Motor neuron (in vitro differentiated cells): Measurements from ENCODE around the gene VSTM2L. TPM values are rescaled to one million over a fixed set of nuclear protein-coding genes. Genes with fewer than 3 reads are reported as not detected.
A peak's percentile ranks its signal among the peaks of the same experiment; 100 is the strongest.

Experiments used
- ATAC-seq, 8 experiments: fragments of 200-7000 bp; cut with Tn5 transposase; replicated peaks in 6 of 8; 2 replicates each; pipeline ENCODE4 v1.8.0; 2021; ENCODE audit warnings: mild to moderate bottlenecking in 8 of 8, moderate library complexity in 8 of 8
- H3K27ac ChIP-seq, 2 donors: fragments of 250-450 bp; sonication (Bioruptor Pico); 2 replicates each; pipeline ENCODE4 v1.9.0; 2021; ENCODE audit warnings: antibody characterized with exemption in 2 of 2, mild to moderate bottlenecking in 2 of 2, moderate library complexity in 1 of 2
- H3K4me1 ChIP-seq, 2 donors: fragments of 250-450 bp; sonication (Bioruptor Pico); replicated peaks in 1 of 2; 2 replicates each; pipeline ENCODE4 v1.6.1; 2021; ENCODE audit warnings: antibody characterized with exemption in 2 of 2, mild to moderate bottlenecking in 2 of 2, moderate library complexity in 1 of 2
- H3K4me3 ChIP-seq, 5 donors: fragments of 250-450 bp; sonication (Bioruptor Pico); 2 replicates each; pipeline ENCODE4 v1.9.0; 2021; ENCODE audit warnings: antibody characterized with exemption in 5 of 5, mild to moderate bottlenecking in 5 of 5, moderate library complexity in 4 of 5
- WGBS, 10 experiments: fragments of 450-650 bp; shearing (Covaris generic); methylation state at CpG; one replicate each; pipeline ENCODE4 v1.0.0; 2022; 5-methylcytosine and 5-hydroxymethylcytosine counted together
- in situ Hi-C, 9 experiments: fragments of 400-800 bp; cut with MboI; loops; one replicate each; pipeline ENCODE4 v1.15.0; 2021; ENCODE audit warnings: low sequenced_read_pairs in 9 of 9, low pct_unique_long_range_greater_than_20kb in 2 of 9; ENCODE audit not compliant: unreplicated experiment in 9 of 9
- total RNA-seq, 8 experiments: library from RNA; unstranded; fragments of 300-600 nt; gene quantifications; 2 replicates each; pipeline versions ENCODE4 v1.2.3 to v1.2.4, GENCODE V29; 2022

The VSTM2L gene
- total RNA-seq, 8 experiments from 2014 or later, result 0.42 to 82.6 (median 36.0) TPM

DNA sequence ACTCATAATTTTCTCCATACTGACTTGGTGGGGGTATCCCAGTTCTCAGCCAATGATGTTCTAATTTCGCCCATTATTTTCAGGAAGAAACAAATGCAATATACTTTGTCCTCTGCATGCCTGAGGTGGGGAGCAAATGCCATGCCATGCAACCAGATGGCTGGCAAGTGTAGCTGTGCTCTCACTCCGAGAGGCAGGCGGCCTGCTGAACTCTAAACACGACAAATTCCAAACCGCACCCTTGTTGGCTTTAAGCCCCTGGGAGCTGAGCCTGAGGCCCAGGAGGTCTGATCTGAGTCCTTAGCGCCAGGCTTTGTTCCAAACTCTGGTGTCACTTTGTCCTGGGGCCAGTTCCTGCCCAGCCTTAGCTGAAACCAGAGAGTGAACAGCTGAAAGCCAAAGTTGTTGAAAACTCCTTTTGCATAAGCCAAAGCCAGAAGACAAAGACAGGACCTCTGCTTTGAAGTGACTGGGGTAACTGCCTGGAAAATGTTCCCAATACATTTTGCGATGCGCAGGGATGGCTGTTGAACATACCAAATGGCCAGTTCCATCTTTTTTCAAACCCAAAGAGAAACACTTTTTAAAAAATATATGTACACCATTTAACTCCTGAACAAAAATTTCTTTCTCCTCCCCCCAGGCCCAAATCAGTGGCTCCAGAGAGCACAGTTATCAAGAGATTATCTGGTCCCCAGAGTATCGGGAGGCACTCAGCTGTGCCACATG lies 84.1 kb downstream of the VSTM2L start:
- Histone ChIP-seq H3K4me3 (no peak overlapping the region), H3K4me1 (peaks cover 52 to 56% of the 10 kb centered on the region in 2 donors), H3K27ac (peak overlapping the region in 1 of 2 donors; percentile 30)
- ATAC-seq, result peak; percentile 24 to 89 (median 52)
- in situ Hi-C loops, result loop anchor here in 6 of 9 experiments (25.0 kb wide), 1 partner anchor 425 kb away; no protein-coding TSS in a partner anchor
- 29 to 100% (median 69%) methylated on average over 1 to 8 of the region's 9 CpGs; no CpG with 5 or more reads in 1 of the 10 experiments for WGBS, 10 experiments

DNA sequence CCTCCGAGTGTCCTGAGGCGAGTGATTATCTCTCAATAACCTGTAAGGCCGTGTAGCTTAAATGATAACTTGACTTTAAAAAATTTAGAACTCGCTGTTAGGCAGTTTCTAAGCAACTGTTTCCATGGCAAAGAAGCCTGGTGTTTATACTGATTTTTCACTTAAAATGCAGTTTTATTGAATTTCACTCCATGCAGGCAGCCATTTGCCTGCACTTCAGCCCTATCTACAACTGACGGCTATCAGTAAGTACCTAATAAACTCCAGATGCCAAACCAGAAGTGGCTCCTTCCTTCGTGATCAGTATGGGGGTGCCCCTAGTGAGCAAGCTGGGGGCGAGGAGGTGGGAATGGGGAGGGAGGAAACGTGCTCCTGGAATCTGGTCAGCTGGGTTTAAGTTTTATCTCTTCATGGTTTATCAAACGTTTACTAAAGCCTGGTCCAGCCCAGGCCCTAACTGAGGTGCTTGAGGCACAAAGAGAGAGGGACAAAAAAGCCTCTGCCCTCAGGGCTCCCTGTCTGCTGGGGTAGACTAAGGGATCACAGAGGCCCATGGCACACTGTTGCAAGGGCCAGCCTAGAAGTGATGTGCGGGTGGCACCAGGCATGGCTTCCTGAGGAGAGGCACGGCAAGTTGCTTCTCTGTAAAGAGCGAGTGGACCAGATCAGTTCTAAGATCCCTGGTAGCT lies 84.8 kb downstream of the VSTM2L start:
- Histone ChIP-seq H3K4me1 (peaks cover 59 to 63% of the 10 kb centered on the region in 2 donors), H3K4me3 (no peak overlapping the region), H3K27ac (peak overlapping the region in 1 of 2 donors; percentile 41)
- no peak for ATAC-seq
- in situ Hi-C loops, result loop anchor here in 6 of 9 experiments (25.0 kb wide), 1 partner anchor 425 kb away; no protein-coding TSS in a partner anchor
- 40 to 92% (median 79%) methylated on average over 1 to 6 of the region's 12 CpGs; no CpG with 5 or more reads in 2 of the 10 experiments for WGBS, 10 experiments

- Histone ChIP-seq H3K4me1 (peaks cover 66 to 69% of the 10 kb centered on the region in 2 donors), H3K27ac (peak overlapping the region in 1 of 2 donors; percentile 14), H3K4me3 (no peak overlapping the region)
- in situ Hi-C loops, result loop anchor here in 6 of 9 experiments (25.0 kb wide), 1 partner anchor 426 kb away; no protein-coding TSS in a partner anchor
- WGBS, 10 experiments, result 80 to 100% (median 91%) methylated on average over 1 to 4 of the region's 5 CpGs; no CpG with 5 or more reads in 3 of the 10 experiments
- ATAC-seq, result peak in 1 of 8 experiments; percentile 9
Measured at GRCh38 chr20:37988306-37988954, 85.5 kb downstream of the VSTM2L start.

DNA sequence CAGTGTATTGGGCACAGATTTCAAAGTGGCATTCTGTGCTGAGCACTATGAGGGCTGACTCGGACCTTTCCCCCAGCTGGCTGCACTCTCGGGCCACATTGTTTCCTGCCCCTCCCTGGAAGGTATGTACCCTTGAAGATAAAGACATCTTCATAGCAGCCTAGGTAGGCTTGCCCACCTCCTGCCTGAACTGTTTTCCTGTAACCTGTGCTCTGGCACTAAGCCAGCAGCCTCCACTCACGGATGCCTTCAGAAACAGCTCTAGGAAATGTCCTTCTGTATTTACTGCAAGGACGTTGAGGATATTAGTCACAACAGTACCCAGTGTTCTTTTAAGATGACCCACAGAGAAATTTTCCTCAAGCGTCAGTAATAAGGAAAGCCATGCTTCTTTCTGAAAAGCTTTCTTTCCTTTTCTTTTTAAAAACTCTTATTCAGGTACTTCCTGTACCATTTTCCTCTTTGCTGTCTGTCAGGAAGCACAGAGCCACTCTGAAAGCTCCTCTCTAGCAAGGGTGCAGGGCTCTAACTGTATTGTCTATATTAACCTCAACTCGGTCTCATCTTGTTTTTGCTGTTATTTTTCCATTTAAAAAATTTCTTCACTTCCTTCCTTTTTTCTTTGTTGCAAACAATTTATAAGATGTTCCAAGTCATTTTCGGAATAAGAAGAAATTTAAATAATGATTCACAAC lies 86.8 kb downstream of the VSTM2L start:
- Histone ChIP-seq H3K4me3 (no peak overlapping the region), H3K4me1 (peaks cover 68 to 74% of the 10 kb centered on the region in 2 donors), H3K27ac (no peak overlapping the region)
- WGBS, 10 experiments, result 72 to 96% (median 89%) methylated on average over 2 to 6 of the region's 7 CpGs
- in situ Hi-C loops, result loop anchor here in 7 of 9 experiments (10.0 to 25.0 kb wide), 2 partner anchors 425 to 427 kb away; no protein-coding TSS in a partner anchor
- ATAC-seq, result no peak

- Histone ChIP-seq H3K4me1 (peaks cover 68 to 79% of the 10 kb centered on the region in 2 donors), H3K4me3 (no peak overlapping the region), H3K27ac (peak overlapping the region in 1 of 2 donors; percentile 56)
- WGBS, 10 experiments, result 70 to 100% (median 91%) methylated on average over 2 to 5 of the region's 10 CpGs; no CpG with 5 or more reads in 5 of the 10 experiments
- ATAC-seq, result peak in 5 of 8 experiments; percentile 1 to 59 (median 15)
- in situ Hi-C loops, result loop anchor here in 7 of 9 experiments (10.0 to 25.0 kb wide), 2 partner anchors 426 to 428 kb away; no protein-coding TSS in a partner anchor
Measured at GRCh38 chr20:37990571-37991151, 87.7 kb downstream of the VSTM2L start.

DNA sequence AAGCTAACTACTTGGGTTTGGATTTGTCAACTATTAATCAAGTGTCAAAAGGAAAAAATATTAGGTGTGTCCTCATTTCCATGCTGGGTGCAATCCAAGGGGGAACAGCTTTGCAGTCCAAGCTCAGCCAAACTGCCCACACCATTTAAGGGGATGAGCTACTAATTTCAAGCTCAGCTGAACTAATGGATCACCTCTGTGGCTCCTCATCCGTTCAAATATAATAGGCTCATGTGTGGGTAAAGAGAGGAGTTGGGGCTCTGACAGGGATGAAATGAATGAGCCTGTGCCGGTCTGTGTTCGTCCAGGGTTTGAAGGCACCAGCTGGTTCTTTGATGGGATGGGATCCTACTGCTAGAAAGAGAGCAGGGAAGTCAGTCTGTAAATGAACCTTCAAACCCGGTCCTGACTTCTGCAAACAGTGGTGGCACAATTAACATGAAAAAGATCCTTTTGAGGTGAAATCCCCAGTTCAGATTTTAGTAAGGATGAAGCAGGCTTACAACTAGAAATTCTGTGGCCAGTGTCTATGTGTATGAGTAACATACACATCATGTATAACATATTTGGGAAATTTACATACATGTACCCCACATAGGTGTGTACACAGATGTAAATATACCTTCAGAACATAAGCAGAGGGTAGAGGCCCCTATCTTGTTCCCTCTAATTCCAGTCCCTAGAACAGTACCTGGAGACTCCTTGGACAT lies 88.4 kb downstream of the VSTM2L start:
- 0 to 94% (median 31%) methylated on average over 1 to 4 of the region's 4 CpGs; no CpG with 5 or more reads in 3 of the 10 experiments for WGBS, 10 experiments
- Histone ChIP-seq H3K4me1 (peaks cover 68 to 82% of the 10 kb centered on the region in 2 donors), H3K4me3 (no peak overlapping the region), H3K27ac (peak overlapping the region in 1 of 2 donors; percentile 17)
- in situ Hi-C loops, result loop anchor here in 7 of 9 experiments (10.0 to 25.0 kb wide), 2 partner anchors 427 to 429 kb away; no protein-coding TSS in a partner anchor
- peak in 5 of 8 experiments; percentile 2 to 46 (median 33) for ATAC-seq

DNA sequence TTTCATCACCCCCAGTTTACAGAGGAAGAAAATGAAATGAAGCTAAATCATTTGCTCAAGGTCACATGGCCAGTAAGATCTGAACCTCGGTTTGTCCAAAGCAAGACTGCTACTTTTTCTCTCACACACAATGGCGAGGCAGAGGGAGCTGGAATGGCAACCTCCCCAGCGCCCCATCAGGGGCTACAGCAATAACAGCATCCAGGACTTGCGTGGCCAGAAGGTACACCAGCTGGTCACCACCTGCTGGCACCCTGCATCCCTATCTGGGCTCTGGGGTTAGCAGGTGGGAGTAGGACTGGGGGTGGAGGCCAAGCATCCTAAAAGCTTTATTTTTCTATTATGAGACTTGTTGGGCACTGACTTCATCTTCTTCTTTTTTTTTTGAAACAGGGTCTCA lies 89.0 kb downstream of the VSTM2L start:
- no peak overlapping the region for H3K4me3 ChIP-seq
- H3K4me1 ChIP-seq, result peaks cover 62 to 82% of the 10 kb centered on the region in 2 donors
- ATAC-seq, result no peak
- no peak overlapping the region for H3K27ac ChIP-seq
- WGBS, 10 experiments, result 66 to 100% (median 80%) methylated on average over 1 to 4 of the region's 4 CpGs; no CpG with 5 or more reads in 5 of the 10 experiments
- in situ Hi-C loops, result loop anchor here in 7 of 9 experiments (10.0 to 25.0 kb wide), 2 partner anchors 427 to 430 kb away; no protein-coding TSS in a partner anchor

DNA sequence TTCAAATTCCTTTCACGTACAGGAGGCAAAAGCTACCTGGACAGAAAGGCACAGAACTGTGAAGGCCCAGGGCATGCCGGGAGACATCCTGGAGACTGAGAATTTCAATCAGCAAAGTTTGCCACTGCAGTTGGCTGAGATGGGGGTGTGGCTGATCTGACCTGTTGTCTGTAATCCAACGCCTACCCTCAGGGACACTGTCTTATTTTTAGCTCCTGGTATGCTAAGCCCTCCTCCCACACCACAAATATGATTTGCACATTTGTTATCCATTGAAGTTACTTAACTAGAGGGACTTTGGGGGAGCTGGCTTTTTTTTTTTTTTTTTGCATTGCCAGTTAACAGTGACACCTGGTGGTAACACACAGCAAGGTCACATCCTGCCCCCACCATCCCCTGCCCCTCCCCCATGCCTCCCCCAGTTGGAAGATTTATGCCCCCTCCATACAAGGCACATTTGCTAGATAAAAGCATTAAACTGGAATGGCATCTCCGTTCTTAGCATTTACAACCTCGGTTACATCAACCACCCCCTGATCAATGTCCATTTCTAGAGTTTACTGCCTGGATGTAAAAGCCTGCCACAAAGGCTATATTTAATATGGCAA lies 90.0 kb downstream of the VSTM2L start:
- in situ Hi-C loops, result loop anchor here in 7 of 9 experiments (10.0 to 25.0 kb wide), 2 partner anchors 428 to 431 kb away; no protein-coding TSS in a partner anchor
- ATAC-seq, result peak; percentile 17 to 99 (median 76)
- no peak overlapping the region for H3K4me3 ChIP-seq
- H3K27ac ChIP-seq, result peak overlapping the region; percentile 38 to 84
- WGBS, 10 experiments, result 0 to 56% (median 15%) methylated on average over 1 to 2 of the region's 5 CpGs; no CpG with 5 or more reads in 2 of the 10 experiments
- H3K4me1 ChIP-seq, result peaks cover 52 to 73% of the 10 kb centered on the region in 2 donors

GRCh38 chr20:37994512-37994911 lies 91.6 kb downstream of the VSTM2L start:
- 50 to 96% (median 76%) methylated on average over 1 to 4 of the region's 4 CpGs; no CpG with 5 or more reads in 1 of the 10 experiments for WGBS, 10 experiments
- H3K4me1 ChIP-seq, result peaks cover 39 to 57% of the 10 kb centered on the region in 2 donors
- H3K27ac ChIP-seq, result no peak overlapping the region
- H3K4me3 ChIP-seq, result no peak overlapping the region
- in situ Hi-C loops, result loop anchor here in 7 of 9 experiments (10.0 to 25.0 kb wide), 2 partner anchors 430 to 432 kb away; no protein-coding TSS in a partner anchor
- ATAC-seq, result no peak
